H1 (cell line): ENCODE measurements around the gene C4orf33. TPM values are rescaled to one million over a fixed set of nuclear protein-coding genes. Genes with fewer than 3 reads are reported as not detected.

Experiments used
- CTCF ChIA-PET: fragments of 300-600 bp; sonication (Branson Sonifier 250); formaldehyde crosslinking; loops from one replicate; lab custom pipeline; 2021; ENCODE audit not compliant: partially characterized antibody; lab: Charles Lee
- POLR2A ChIA-PET: fragments of 300-600 bp; sonication (Branson Sonifier 250); formaldehyde crosslinking; loops from one replicate; lab custom pipeline; 2021; ENCODE audit warnings: inconsistent platforms; ENCODE audit not compliant: partially characterized antibody; lab: Charles Lee
- DNase-seq, 2 experiments: peaks; one replicate each; pipeline versions ENCODE4 v3.0.0 to v3.0.0-alpha.2; 2010 to 2022; ENCODE audit warnings: low spot score in 2 of 2, low read depth in 1 of 2, mixed read lengths in 1 of 2
- FAIRE-seq: peaks from 2 replicates; lab custom pipeline; 2011; peaks lifted over from hg19 to GRCh38; lab: Jason Lieb, UNC
- H2AFZ ChIP-seq: 2 replicates; pipeline ENCODE4 v1.8.1; 2012; ENCODE audit warnings: low read length, inconsistent platforms
- H2AK5ac ChIP-seq: 2 replicates; pipeline ENCODE4 v1.6.1; 2013; ENCODE audit warnings: low read depth, low read length
- H2BK120ac ChIP-seq: replicated peaks from 2 replicates; pipeline ENCODE3; 2013; ENCODE audit warnings: low read depth, low read length, inconsistent platforms
- H2BK12ac ChIP-seq: 2 replicates; pipeline ENCODE4 v1.6.1; 2013; ENCODE audit warnings: low read depth, low read length
- H2BK15ac ChIP-seq: 2 replicates; pipeline ENCODE4 v1.6.1; 2013; ENCODE audit warnings: low read length
- H2BK20ac ChIP-seq: 2 replicates; pipeline ENCODE4 v1.6.1; 2013; ENCODE audit warnings: low read length
- H2BK5ac ChIP-seq: 2 replicates; pipeline ENCODE4 v1.6.1; 2013; ENCODE audit warnings: low read depth, low read length
- H3K14ac ChIP-seq: 2 replicates; pipeline ENCODE4 v1.6.1; 2013; ENCODE audit warnings: inconsistent platforms; ENCODE audit not compliant: insufficient read length
- H3K18ac ChIP-seq: 2 replicates; pipeline ENCODE4 v1.6.1; 2013; ENCODE audit warnings: low read length; ENCODE audit errors: extremely low read depth
- H3K23ac ChIP-seq: 2 replicates; pipeline ENCODE4 v1.6.1; 2013; ENCODE audit warnings: inconsistent platforms; ENCODE audit not compliant: insufficient read length
- H3K23me2 ChIP-seq: 2 replicates; pipeline ENCODE4 v1.6.1; 2013; ENCODE audit warnings: low read depth, low read length
- H3K27ac ChIP-seq: 2 replicates; pipeline ENCODE4 v1.6.1; 2011; ENCODE audit warnings: low read depth, low read length, inconsistent platforms
- H3K27me3 ChIP-seq, 4 experiments: replicated peaks in 1 of 4; 1 replicate in 1 of 4; 2 replicates in 3 of 4; pipeline versions ENCODE4 v1.6.1 to v1.8.1; 2011 to 2013; ENCODE audit warnings: low read length in 3 of 4, mild to moderate bottlenecking in 3 of 4, inconsistent platforms in 2 of 4, mixed read lengths in 2 of 4, moderate library complexity in 1 of 4; ENCODE audit not compliant: control insufficient read depth in 3 of 4, insufficient read depth in 3 of 4; ENCODE audit errors: extremely low read depth in 1 of 4
- H3K36me3 ChIP-seq, 4 experiments: 2 replicates each; pipeline versions ENCODE4 v1.6.1 to v1.8.1; 2011 to 2013; ENCODE audit warnings: mild to moderate bottlenecking in 4 of 4, low read length in 3 of 4, moderate library complexity in 2 of 4, control low read depth in 1 of 4, inconsistent platforms in 1 of 4; ENCODE audit not compliant: insufficient read depth in 4 of 4, control insufficient read depth in 2 of 4
- H3K4ac ChIP-seq: replicated peaks from 2 replicates; pipeline ENCODE3; 2013; ENCODE audit warnings: low read length, low read depth, mixed read lengths, inconsistent platforms; ENCODE audit not compliant: insufficient read length
- H3K4me1 ChIP-seq, 4 experiments: replicated peaks in 1 of 4; 1 replicate in 1 of 4; 2 replicates in 3 of 4; pipeline versions ENCODE4 v1.6.1 to v1.8.1; 2011 to 2013; ENCODE audit warnings: low read length in 3 of 4, inconsistent platforms in 2 of 4, mixed read lengths in 1 of 4; ENCODE audit not compliant: insufficient read depth in 4 of 4, control insufficient read depth in 3 of 4
- H3K4me2 ChIP-seq, 2 experiments: 2 replicates each; pipeline versions ENCODE4 v1.6.1 to v1.8.1; 2011 to 2013; ENCODE audit warnings: low read depth in 2 of 2, low read length in 2 of 2, control low read depth in 1 of 2, inconsistent platforms in 1 of 2, mild to moderate bottlenecking in 1 of 2; ENCODE audit not compliant: insufficient read depth in 1 of 2
- H3K4me3 ChIP-seq, 4 experiments: fragments of 200-600, 300-600 bp in 1 of 4; sonication (generic), shearing (Covaris generic), sonication (Bioruptor Twin) in 1 of 4; 2 replicates each; pipeline versions ENCODE4 v1.5.1 to v1.8.1; 2011 to 2016; ENCODE audit warnings: low read length in 4 of 4, low read depth in 3 of 4, control low read depth in 2 of 4, inconsistent platforms in 2 of 4, mild to moderate bottlenecking in 2 of 4, mixed read lengths in 1 of 4, moderate library complexity in 1 of 4; ENCODE audit not compliant: insufficient read depth in 2 of 4; ENCODE audit errors: extremely low read depth in 1 of 4
- H3K56ac ChIP-seq: replicated peaks from 2 replicates; pipeline ENCODE3; 2013; ENCODE audit warnings: low read depth, mild to moderate bottlenecking, mixed read lengths, low read length, inconsistent platforms; ENCODE audit not compliant: insufficient read length
- H3K79me1 ChIP-seq: 2 replicates; pipeline ENCODE4 v1.6.1; 2013; ENCODE audit warnings: low read depth, low read length, control low read depth
- H3K79me2 ChIP-seq, 2 experiments: 2 replicates each; pipeline versions ENCODE4 v1.6.1 to v1.8.1; 2012 to 2013; ENCODE audit warnings: low read length in 2 of 2, mild to moderate bottlenecking in 2 of 2, inconsistent platforms in 1 of 2; ENCODE audit not compliant: insufficient read depth in 2 of 2, control insufficient read depth in 1 of 2
- H3K9ac ChIP-seq, 4 experiments: replicated peaks in 1 of 4; 1 replicate in 1 of 4; 2 replicates in 3 of 4; pipeline versions ENCODE4 v1.6.1 to v1.8.1; 2011 to 2013; ENCODE audit warnings: low read depth in 3 of 4, low read length in 3 of 4, control low read depth in 2 of 4, mild to moderate bottlenecking in 2 of 4, moderate library complexity in 2 of 4, inconsistent platforms in 1 of 4; ENCODE audit errors: extremely low read depth in 1 of 4
- H3K9me3 ChIP-seq, 2 experiments: 2 replicates each; pipeline versions ENCODE4 v1.6.1 to v1.8.1; 2012 to 2013; ENCODE audit warnings: mild to moderate bottlenecking in 2 of 2, moderate library complexity in 2 of 2, control low read depth in 1 of 2, inconsistent platforms in 1 of 2, low read depth in 1 of 2, low read length in 1 of 2, mixed read lengths in 1 of 2; ENCODE audit not compliant: insufficient read depth in 2 of 2
- H4K20me1 ChIP-seq, 2 experiments: replicated peaks in 1 of 2; 2 replicates each; pipeline versions ENCODE3 to v1.8.1; 2011 to 2013; ENCODE audit warnings: inconsistent platforms in 2 of 2, low read length in 2 of 2, mild to moderate bottlenecking in 1 of 2; ENCODE audit not compliant: insufficient read depth in 2 of 2, control insufficient read depth in 1 of 2
- H4K5ac ChIP-seq: 2 replicates; pipeline ENCODE4 v1.6.1; 2013; ENCODE audit warnings: low read length, low read depth, mixed read lengths, inconsistent platforms; ENCODE audit not compliant: insufficient read length
- H4K8ac ChIP-seq: 2 replicates; pipeline ENCODE4 v1.8.0; 2013; ENCODE audit warnings: mild to moderate bottlenecking, moderate library complexity, low read length, inconsistent platforms; ENCODE audit not compliant: insufficient read depth; ENCODE audit errors: extremely low read depth
- H4K91ac ChIP-seq: replicated peaks from 2 replicates; pipeline ENCODE3; 2013; ENCODE audit warnings: low read length, mixed read lengths, inconsistent platforms; ENCODE audit not compliant: insufficient read length
- ATF3 ChIP-seq: IDR thresholded peaks from 2 replicates; pipeline ENCODE4 v1.6.1; 2011; ENCODE audit warnings: low read depth, mild to moderate bottlenecking, low read length; ENCODE audit not compliant: insufficient read depth
- BACH1 ChIP-seq: IDR thresholded peaks from 2 replicates; pipeline ENCODE4 v1.6.1; 2012; ENCODE audit warnings: low read length, improper control_type of control experiment
- CEBPB ChIP-seq: IDR thresholded peaks from 2 replicates; pipeline ENCODE4 v1.6.1; 2012; ENCODE audit warnings: low read depth, low read length
- CREB1 ChIP-seq: IDR thresholded peaks from 2 replicates; pipeline ENCODE4 v1.6.1; 2012; ENCODE audit warnings: inconsistent platforms
- EP300 ChIP-seq, 2 experiments: IDR thresholded peaks; 1 replicate in 1 of 2; 2 replicates in 1 of 2; pipeline ENCODE4 v1.6.1; 2011 to 2012; ENCODE audit warnings: low read depth in 2 of 2, low read length in 2 of 2, mild to moderate bottlenecking in 2 of 2, borderline replicate concordance in 1 of 2, inconsistent platforms in 1 of 2, moderate library complexity in 1 of 2
- FOSL1 ChIP-seq: IDR thresholded peaks from 2 replicates; pipeline ENCODE4 v1.6.1; 2011; ENCODE audit warnings: mild to moderate bottlenecking, low read depth, low read length, moderate library complexity; ENCODE audit not compliant: insufficient read depth
- HDAC6 ChIP-seq: IDR thresholded peaks from one replicate; pipeline ENCODE4 v1.7.1; 2012; ENCODE audit warnings: low read depth, mild to moderate bottlenecking, inconsistent platforms, low read length, moderate library complexity
- NRF1 ChIP-seq: IDR thresholded peaks from 2 replicates; pipeline ENCODE4 v1.6.1; 2011; ENCODE audit warnings: mild to moderate bottlenecking, low read depth, low read length, improper control_type of control experiment
- SIN3A ChIP-seq, 2 experiments: IDR thresholded peaks in 1 of 2; conservative IDR thresholded peaks in 1 of 2; 2 replicates each; pipeline ENCODE4 v1.6.1; 2011 to 2012; ENCODE audit warnings: low read length in 2 of 2, improper control_type of control experiment in 1 of 2, low read depth in 1 of 2, mild to moderate bottlenecking in 1 of 2
- SRF ChIP-seq: IDR thresholded peaks from 2 replicates; pipeline ENCODE4 v1.6.1; 2011; ENCODE audit warnings: mild to moderate bottlenecking, low read depth, low read length, moderate library complexity
- WGBS, 2 experiments: shearing (Covaris generic) in 1 of 2; methylation state at CpG; one replicate each; pipeline versions ENCODE4 v1.1.6 to v1.1.7; 2013 to 2015; ENCODE audit warnings: low lambda C conversion rate in 2 of 2, mixed read lengths in 2 of 2, inconsistent platforms in 1 of 2, low coverage in 1 of 2, missing lambda C conversion rate in 1 of 2; ENCODE audit not compliant: insufficient replicate concordance in 2 of 2, insufficient coverage in 1 of 2, insufficient read length in 1 of 2; ENCODE audit errors: extremely low coverage in 1 of 2, missing lambda C conversion rate in 1 of 2; 5-methylcytosine and 5-hydroxymethylcytosine counted together
- polyA plus RNA-seq, 7 experiments: library from polyadenylated mRNA; depleted of rRNA in 3 of 7; stranded (reverse) in 5 of 7; unstranded in 2 of 7; fragments of >200 nt in 5 of 7; fragments of 200-250 nt in 2 of 7; gene quantifications; 1 replicate in 5 of 7; 2 replicates in 1 of 7; 4 replicates in 1 of 7; pipeline versions ENCODE4 v1.2.1 to v1.2.3, GENCODE V29; 2011 to 2013; ENCODE audit warnings: missing spikeins in 2 of 7, mixed read lengths in 2 of 7
- total RNA-seq: library from RNA; stranded (reverse); fragmentation: NEBNext Ultra II Directional; extraction: Animal tissue kit (Norgen Biotek cat#: 25700); gene quantifications from 2 replicates; pipeline ENCODE4 v1.2.1, GENCODE V29; 2021

Gene C4orf33
- total and polyA plus RNA-seq, 2 of the 8 experiments (the other 6 are each of a cell fraction or from before 2014, with no cell fraction given) = 3.4 to 6.0 TPM

GRCh38 chr4:129153700-129154099 lies 57.7 kb downstream of the C4orf33 start:
- Histone ChIP-seq H3K23ac (no peak overlapping the region), H2BK15ac (no peak overlapping the region), H3K4ac (no peak overlapping the region), H3K23me2 (no peaks in the 10 kb centered on the region), H3K56ac (no peak overlapping the region), H4K91ac (no peak overlapping the region), H4K5ac (no peak overlapping the region), H2BK5ac (no peak overlapping the region), H3K4me3 (no peak overlapping the region), H3K18ac (no peak overlapping the region), H2AFZ (no peak overlapping the region), H3K79me2 (no peaks in the 10 kb centered on the region), H2AK5ac (no peak overlapping the region), H3K9me3 (peaks cover 0 to 4% of the 10 kb centered on the region in 2 experiments; a peak in 2 of 4 replicates), H3K36me3 (no peaks in the 10 kb centered on the region), H3K9ac (no peak overlapping the region), H3K27ac (no peak overlapping the region), H3K27me3 (no peaks in the 10 kb centered on the region), H2BK20ac (no peak overlapping the region), H4K8ac (no peak overlapping the region), H3K4me2 (no peak overlapping the region), H4K20me1 (no peaks in the 10 kb centered on the region), H3K14ac (no peak overlapping the region), H2BK120ac (no peak overlapping the region), H3K4me1 (no peaks in the 10 kb centered on the region), H3K79me1 (no peaks in the 10 kb centered on the region), H2BK12ac (no peak overlapping the region)
- ChIA-PET POLR2A (no interaction called here), CTCF (interaction anchor here (1.2 kb wide), 1 partner anchor 16 kb away, joined by 3 read pairs; no protein-coding TSS in a partner anchor)
- TF ChIP-seq SRF (no peak), BACH1 (no peak), EP300 (IDR thresholded peaks at IDR 0.05; ENCODE audit: borderline replicate concordance in 1 of 2, low read depth in 2 of 2, low read length in 2 of 2) (no peak), NRF1 (no peak), HDAC6 (no peak), CREB1 (no peak), FOSL1 (no peak), SIN3A (conservative IDR thresholded peaks at IDR 0.05 in 1 of 2, IDR thresholded peaks at IDR 0.05 in 1 of 2; ENCODE audit: low read depth in 1 of 2, low read length in 2 of 2) (no peak), CEBPB (no peak), ATF3 (no peak)
- WGBS, 2 experiments = 29% methylated on average over 1 of the region's 1 CpG; no CpG with 5 or more reads in 1 of the 2 experiments
- FAIRE-seq (no peak), DNase-seq (no peak)
